ENCODE results near the gene C1orf56.

C1orf56 gene

GRCh38 chr1:151032164-151032563, 15.4 kb upstream of the C1orf56 start:
- no peak for DNase-seq

DNA sequence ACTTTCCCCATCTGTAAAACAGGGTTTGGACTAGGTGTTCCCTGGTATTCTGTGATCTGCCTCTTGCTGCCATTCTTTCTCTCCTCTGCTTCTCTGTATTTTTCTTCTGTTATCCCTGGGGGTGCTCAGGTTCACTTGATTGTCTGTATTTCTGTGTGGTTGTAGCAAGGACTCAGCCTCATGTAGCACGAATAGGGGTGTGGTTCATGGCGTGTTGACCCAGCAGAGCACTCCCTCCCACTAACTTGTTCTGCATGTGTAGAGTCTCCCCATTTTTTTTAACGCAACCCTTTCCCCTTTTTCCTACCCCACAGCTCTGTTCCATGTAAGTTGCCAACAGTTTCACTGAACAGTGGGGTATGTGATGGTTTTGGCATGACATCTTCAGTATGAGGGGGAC, 12.4 kb upstream of the C1orf56 start:
- no peak for DNase-seq

GRCh38 chr1:151036356-151036755, 11.2 kb upstream of the C1orf56 start, which contains the start of gene BNIPL:
BNIPL (plus strand) TSS chr1:151036586; CDS start chr1:151036726, 140 bp downstream.
- no peak for DNase-seq

DNA sequence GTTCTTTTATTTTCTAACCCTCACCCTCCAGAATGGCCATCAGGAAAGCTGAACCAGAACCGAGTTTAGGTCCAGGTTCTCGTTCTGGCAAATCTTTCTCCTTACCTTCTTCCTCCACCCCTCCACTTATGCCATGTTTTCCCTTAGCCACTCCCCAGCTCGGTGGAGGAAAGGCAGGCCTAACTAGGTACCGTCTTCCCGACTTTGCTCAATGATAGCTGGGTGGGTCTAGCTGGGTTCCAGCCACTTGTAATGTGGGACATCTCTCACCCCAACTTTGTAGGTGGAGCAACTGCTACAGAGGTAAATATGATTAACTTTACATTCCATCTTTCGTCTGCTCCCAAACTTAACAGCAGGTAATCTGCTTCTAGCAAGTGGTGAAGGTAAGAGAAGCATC, 10.5 kb upstream of the C1orf56 start:
- no peak for DNase-seq

GRCh38 chr1:151039521-151039920, 8.0 kb upstream of the C1orf56 start:
- no peak for DNase-seq

GRCh38 chr1:151043163-151043562, 4.4 kb upstream of the C1orf56 start:
- DNase-seq, result no peak

DNA sequence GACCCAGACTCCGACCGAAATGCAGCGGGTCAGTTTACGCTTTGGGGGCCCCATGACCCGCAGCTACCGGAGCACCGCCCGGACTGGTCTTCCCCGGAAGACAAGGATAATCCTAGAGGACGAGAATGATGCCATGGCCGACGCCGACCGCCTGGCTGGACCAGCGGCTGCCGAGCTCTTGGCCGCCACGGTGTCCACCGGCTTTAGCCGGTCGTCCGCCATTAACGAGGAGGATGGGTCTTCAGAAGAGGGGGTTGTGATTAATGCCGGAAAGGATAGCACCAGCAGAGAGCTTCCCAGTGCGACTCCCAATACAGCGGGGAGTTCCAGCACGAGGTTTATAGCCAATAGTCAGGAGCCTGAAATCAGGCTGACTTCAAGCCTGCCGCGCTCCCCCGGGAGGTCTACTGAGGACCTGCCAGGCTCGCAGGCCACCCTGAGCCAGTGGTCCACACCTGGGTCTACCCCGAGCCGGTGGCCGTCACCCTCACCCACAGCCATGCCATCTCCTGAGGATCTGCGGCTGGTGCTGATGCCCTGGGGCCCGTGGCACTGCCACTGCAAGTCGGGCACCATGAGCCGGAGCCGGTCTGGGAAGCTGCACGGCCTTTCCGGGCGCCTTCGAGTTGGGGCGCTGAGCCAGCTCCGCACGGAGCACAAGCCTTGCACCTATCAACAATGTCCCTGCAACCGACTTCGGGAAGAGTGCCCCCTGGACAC, 534 bp downstream of the C1orf56 start:
- peak; percentile 82 for DNase-seq

- DNase-seq, result no peak
Observed at GRCh38 chr1:151048645-151049032, 1.1 kb downstream of the C1orf56 start.

- no peak for DNase-seq
Observed at GRCh38 chr1:151049458-151049857, 1.9 kb downstream of the C1orf56 start.

GRCh38 chr1:151050051-151050688, 2.6 kb downstream of the C1orf56 start:
- no peak for DNase-seq

- no peak for DNase-seq
Observed at GRCh38 chr1:151051356-151052009, 3.9 kb downstream of the C1orf56 start.

GRCh38 chr1:151054971-151055547, 7.5 kb downstream of the C1orf56 start:
- DNase-seq, result no peak

DNA sequence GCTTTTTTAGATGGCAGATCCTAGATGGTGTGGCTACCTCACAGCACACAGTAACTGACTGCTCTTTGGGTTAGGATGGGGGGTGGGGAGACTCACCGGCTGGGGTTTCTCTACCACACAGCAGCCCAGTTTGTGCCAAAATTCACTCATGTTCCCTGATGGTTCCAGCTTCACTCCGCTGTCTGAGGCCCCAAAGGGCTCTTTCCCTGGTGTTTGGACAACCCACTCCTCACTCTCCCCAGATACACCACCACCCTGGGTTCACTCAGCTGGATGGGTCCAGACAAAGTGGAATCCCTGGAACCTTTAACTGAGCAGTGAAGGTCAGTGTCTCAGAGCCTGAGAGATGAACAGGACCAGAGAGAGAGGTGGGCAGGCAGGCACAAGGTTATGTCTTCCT, 8.0 kb downstream of the C1orf56 start:
- no peak for DNase-seq

DNA sequence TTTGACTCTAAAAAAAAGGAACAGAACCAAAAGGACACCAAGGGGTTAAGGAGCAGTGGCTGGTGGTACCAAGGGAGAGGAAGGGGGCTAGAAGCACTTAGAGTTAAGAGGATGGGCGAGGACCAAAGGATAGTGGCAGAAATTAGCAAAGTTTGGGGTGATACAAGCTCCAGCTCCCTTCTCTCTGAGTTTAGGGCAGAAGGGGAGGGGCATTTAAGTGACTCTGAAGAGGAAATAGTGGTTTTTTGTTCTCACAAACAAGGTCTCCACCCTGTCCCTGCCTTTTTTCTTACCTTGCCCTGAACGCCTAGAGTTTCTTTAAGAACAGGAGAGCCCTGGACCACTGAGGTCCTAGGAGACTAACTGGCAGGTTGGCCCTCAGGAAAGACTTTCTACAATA, 8.6 kb downstream of the C1orf56 start:
- no peak for DNase-seq

DNA sequence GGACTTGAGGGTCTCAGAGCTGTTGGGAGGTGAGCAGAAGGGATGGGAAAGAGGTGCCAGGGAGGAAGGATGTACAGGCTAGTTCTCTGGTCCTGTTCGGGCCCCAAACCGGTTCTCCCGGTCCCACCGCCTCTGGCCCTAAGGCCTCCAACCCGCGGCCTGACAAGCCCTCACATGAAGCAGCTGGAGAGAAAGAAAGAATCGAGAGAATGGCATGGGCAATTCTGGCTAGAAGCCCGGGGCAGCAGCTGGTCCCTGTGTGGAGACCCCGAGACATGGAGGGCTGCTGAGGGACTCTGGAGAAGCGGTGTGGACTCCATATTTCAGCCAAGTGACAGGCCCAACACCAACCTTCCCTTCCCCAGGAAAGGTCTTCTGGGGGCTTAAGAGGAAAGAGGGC, 11.1 kb downstream of the C1orf56 start:
- DNase-seq, result peak; percentile 38

GRCh38 chr1:151059109-151060006, 11.8 kb downstream of the C1orf56 start, which contains the start of gene CDC42SE1:
CDC42SE1 (minus strand) TSS chr1:151059622; CDS start chr1:151055730, 3,892 bp downstream.
- DNase-seq, result peak; percentile 91

DNA sequence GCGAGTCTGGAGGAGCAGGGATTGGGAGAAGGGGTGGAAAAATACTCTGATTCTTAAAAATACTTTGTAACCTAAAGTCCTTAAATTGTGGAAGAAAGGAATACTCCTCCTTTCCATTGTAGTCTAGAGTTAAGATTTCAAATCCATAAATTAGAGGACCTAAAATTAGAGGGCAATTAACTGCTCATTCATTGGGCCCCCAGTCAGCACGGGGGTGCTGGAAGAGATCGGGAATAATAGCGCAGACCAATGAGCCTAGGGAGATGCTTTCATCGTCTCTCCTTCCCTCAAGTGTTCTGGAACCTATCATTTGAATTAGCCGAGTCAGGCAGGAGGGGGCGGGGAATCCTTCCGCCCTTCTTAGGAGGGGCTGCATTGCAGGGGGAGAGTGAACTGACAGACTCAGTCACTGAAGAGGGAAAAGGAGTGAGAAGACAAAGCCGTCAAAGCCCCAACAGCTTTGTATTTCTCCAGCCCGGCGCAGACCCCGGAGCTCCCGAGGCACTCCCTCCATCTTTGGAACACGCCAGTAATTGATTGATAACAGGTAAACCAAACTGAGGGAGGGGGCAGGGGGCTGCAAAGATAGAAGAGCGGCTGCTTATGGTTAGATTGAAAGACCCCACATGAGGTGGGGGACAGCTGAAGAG, 12.6 kb downstream of the C1orf56 start, which contains the start of gene MLLT11:
TSS of gene MLLT11 (plus strand) at position 391 of the 650 bp plus-strand sequence. CDS start 6,828 bp downstream, outside the sequence.
- peak; percentile 84 for DNase-seq

GRCh38 chr1:151060657-151061421, 13.3 kb downstream of the C1orf56 start:
- DNase-seq, result peak; percentile 79

- DNase-seq, result no peak
Observed at GRCh38 chr1:151061704-151062103, 14.2 kb downstream of the C1orf56 start.

GRCh38 chr1:151062741-151063371, 15.3 kb downstream of the C1orf56 start:
- DNase-seq, result no peak

All from SHP77 treated with DMSO at 0.1 percent for 48 hours (cell line).